Body of pancreas (tissue), 4 donors: ENCODE results near the gene DOP1B. TPM values are rescaled to one million over a fixed set of nuclear protein-coding genes. Genes with fewer than 3 reads are reported as not detected.
A peak's percentile ranks its signal among the peaks of the same experiment; 100 is the strongest.

Source experiments
- ATAC-seq: fragments of 150-250 bp; one replicate; pipeline ENCODE4 v1.9.1; 2016
- DNase-seq, 4 donors: peaks; one replicate each; pipeline ENCODE4 v3.0.0-alpha.2; 2019
- H3K27ac ChIP-seq, 4 donors: fragments of 200-600 bp; sonication (generic); 1 replicate in 3 of 4; 2 replicates in 1 of 4; pipeline versions ENCODE4 v1.5.1 to v1.6.1; 2016 to 2019; ENCODE audit warnings: mild to moderate bottlenecking in 1 of 4, mixed read lengths in 1 of 4, moderate library complexity in 1 of 4
- H3K27me3 ChIP-seq, 2 donors: fragments of 200-600 bp; sonication (generic); one replicate each; pipeline ENCODE4 v1.6.0; 2016; ENCODE audit warnings: mild to moderate bottlenecking in 1 of 2
- H3K36me3 ChIP-seq, 2 donors: fragments of 200-600 bp; sonication (generic); replicated peaks in 1 of 2; 2 replicates each; pipeline ENCODE4 v1.5.1; 2016; ENCODE audit warnings: low read depth in 2 of 2; ENCODE audit not compliant: insufficient read depth in 1 of 2
- H3K4me1 ChIP-seq: fragments of 200-600 bp; sonication (generic); one replicate; pipeline ENCODE4 v1.6.0; 2016
- H3K4me3 ChIP-seq, 2 donors: fragments of 200-600 bp; sonication (generic); 1 replicate in 1 of 2; 2 replicates in 1 of 2; pipeline ENCODE4 v1.5.1; 2016 to 2019
- H3K9me3 ChIP-seq, 3 donors: fragments of 200-600 bp; sonication (generic); 1 replicate in 2 of 3; 2 replicates in 1 of 3; pipeline ENCODE4 v1.5.1; 2016
- POLR2A ChIP-seq, 3 donors: fragments of 450-650 bp; IDR thresholded peaks; one replicate each; pipeline ENCODE4 v1.6.1; 2016; ENCODE audit warnings: antibody characterized with exemption in 3 of 3, mild to moderate bottlenecking in 2 of 3
- WGBS, 2 donors: methylation state at CpG; one replicate each; pipeline ENCODE4 v1.1.5; 2017; 5-methylcytosine and 5-hydroxymethylcytosine counted together
- intact Hi-C: fragments of 100-400 bp; cut with DNase I; formaldehyde crosslinking; loops from one replicate; pipeline ENCODE4 v1.15.1; 2023
- total RNA-seq, 2 donors: library from RNA; depleted of rRNA; stranded (reverse); fragments of >200 nt; gene quantifications; one replicate each; pipeline ENCODE4 v1.1.0, GENCODE V29; 2016
- TF ChIP-seq, protein P1 (sequence below), 7 experiments: fragments of 450-650 bp in 4 of 7; fragments of 200-600 bp in 3 of 7; sonication (generic) in 3 of 7; IDR thresholded peaks; one replicate each; pipeline ENCODE4 v1.5.1; 2016 to 2019; ENCODE audit warnings: antibody characterized with exemption in 7 of 7

Gene DOP1B
- total RNA-seq, 2 donors from 2014 or later = 4.6 to 15.3 TPM

DNA sequence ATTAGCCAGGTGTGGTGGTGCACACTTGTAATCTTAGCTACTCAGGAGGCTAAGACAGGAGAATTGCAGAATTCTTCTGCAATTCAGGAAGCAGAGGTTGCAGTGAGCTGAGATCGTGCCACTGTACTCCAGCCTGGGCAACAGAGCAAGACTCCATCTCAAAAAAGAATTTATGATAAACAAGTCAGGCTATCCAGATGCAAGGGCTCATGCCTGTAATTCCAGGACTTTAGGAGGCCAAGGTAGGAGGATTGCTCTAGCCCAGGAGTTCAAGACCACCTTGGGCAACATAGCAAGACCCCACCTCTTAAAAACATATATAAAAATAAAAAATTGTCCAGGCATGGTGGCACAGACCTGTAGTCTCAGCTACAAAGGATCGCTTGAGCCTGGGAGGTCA lies 32.2 kb upstream of the DOP1B start:
- no peaks in the 10 kb centered on the region for H3K36me3 ChIP-seq
- H3K27ac ChIP-seq = no peak overlapping the region
- no peaks in the 10 kb centered on the region for H3K4me1 ChIP-seq
- intact Hi-C loops = no loop called here
- WGBS, 2 donors = 91 to 98% methylated on average over 2 of the region's 2 CpGs
- no peak overlapping the region for H3K4me3 ChIP-seq
- H3K9me3 ChIP-seq = no peaks in the 10 kb centered on the region
- ATAC-seq = no peak
- no peak for TF ChIP-seq POLR2A (IDR thresholded peaks at IDR 0.05)
- TF ChIP-seq, protein P1, sequence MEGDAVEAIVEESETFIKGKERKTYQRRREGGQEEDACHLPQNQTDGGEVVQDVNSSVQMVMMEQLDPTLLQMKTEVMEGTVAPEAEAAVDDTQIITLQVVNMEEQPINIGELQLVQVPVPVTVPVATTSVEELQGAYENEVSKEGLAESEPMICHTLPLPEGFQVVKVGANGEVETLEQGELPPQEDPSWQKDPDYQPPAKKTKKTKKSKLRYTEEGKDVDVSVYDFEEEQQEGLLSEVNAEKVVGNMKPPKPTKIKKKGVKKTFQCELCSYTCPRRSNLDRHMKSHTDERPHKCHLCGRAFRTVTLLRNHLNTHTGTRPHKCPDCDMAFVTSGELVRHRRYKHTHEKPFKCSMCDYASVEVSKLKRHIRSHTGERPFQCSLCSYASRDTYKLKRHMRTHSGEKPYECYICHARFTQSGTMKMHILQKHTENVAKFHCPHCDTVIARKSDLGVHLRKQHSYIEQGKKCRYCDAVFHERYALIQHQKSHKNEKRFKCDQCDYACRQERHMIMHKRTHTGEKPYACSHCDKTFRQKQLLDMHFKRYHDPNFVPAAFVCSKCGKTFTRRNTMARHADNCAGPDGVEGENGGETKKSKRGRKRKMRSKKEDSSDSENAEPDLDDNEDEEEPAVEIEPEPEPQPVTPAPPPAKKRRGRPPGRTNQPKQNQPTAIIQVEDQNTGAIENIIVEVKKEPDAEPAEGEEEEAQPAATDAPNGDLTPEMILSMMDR (IDR thresholded peaks at IDR 0.05) = no peak
- DNase-seq = no peak
- no peaks in the 10 kb centered on the region for H3K27me3 ChIP-seq

DNA sequence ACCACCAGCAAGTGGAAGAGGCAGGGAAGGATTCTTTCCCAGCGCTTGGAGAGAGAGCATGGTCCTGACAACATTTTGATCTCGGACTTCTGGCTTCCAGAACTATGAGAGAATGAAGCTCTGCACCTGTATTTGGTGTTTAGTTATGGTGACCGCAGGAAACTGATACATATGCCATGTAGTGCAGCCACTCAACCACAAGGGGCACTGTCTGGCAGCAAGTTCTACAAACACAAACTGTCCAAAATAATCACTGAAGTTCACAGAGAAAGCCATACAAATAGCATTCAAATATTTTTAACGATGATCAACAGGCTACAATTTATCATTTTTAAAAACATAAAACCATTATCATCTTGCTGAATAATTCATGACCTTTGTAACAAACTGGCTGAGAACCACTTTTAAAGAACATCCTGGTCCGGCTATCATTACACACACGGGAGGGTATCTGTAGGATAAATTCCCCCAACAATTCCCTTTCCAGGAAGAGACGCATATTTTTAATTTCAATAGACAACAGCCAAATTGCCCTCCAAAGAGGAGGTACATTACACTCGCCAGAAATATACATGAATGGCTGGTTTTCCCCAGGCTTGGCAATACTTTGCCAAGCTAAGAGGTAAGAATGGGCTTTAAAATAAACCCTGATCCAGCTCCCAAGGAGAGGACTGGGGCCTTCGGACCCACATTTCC lies 31.0 kb upstream of the DOP1B start:
- H3K36me3 ChIP-seq = no peaks in the 10 kb centered on the region
- intact Hi-C loops = no loop called here
- no peaks in the 10 kb centered on the region for H3K4me1 ChIP-seq
- no peaks in the 10 kb centered on the region for H3K27me3 ChIP-seq
- TF ChIP-seq, protein P1 (IDR thresholded peaks at IDR 0.05) = peak; percentile 73 to 89 (median 75)
- no peak for TF ChIP-seq POLR2A (IDR thresholded peaks at IDR 0.05)
- no peaks in the 10 kb centered on the region for H3K9me3 ChIP-seq
- peak; percentile 61 to 75 (median 62) for DNase-seq
- no peak overlapping the region for H3K4me3 ChIP-seq
- no peak overlapping the region for H3K27ac ChIP-seq
- 26 to 28% methylated on average over 9 of the region's 9 CpGs for WGBS, 2 donors
- peak; percentile 66 for ATAC-seq

DNA sequence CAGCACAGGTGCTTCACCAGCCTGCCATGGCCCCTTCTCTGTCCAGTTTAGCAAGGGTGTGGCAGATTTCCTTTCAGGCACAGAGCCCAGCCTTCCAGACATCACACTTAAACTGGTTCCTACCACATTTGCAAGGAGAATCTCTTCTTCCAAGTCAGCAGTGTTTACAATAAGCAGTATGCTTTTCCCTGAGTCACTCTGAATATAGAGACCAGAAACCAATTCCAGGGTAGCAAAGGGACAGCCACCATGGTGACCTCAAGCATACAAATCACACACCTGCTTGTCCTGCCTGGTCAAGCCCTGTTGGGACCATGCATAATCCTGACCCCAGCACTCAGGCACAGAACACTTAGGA lies 30.4 kb upstream of the DOP1B start:
- H3K36me3 ChIP-seq = no peaks in the 10 kb centered on the region
- intact Hi-C loops = no loop called here
- no peak overlapping the region for H3K4me3 ChIP-seq
- H3K4me1 ChIP-seq = no peaks in the 10 kb centered on the region
- DNase-seq (no peak), ATAC-seq (no peak)
- TF ChIP-seq, protein P1 (IDR thresholded peaks at IDR 0.05) = no peak
- TF ChIP-seq POLR2A (IDR thresholded peaks at IDR 0.05) = no peak
- no peaks in the 10 kb centered on the region for H3K9me3 ChIP-seq
- no peak overlapping the region for H3K27ac ChIP-seq
- no peaks in the 10 kb centered on the region for H3K27me3 ChIP-seq

DNA sequence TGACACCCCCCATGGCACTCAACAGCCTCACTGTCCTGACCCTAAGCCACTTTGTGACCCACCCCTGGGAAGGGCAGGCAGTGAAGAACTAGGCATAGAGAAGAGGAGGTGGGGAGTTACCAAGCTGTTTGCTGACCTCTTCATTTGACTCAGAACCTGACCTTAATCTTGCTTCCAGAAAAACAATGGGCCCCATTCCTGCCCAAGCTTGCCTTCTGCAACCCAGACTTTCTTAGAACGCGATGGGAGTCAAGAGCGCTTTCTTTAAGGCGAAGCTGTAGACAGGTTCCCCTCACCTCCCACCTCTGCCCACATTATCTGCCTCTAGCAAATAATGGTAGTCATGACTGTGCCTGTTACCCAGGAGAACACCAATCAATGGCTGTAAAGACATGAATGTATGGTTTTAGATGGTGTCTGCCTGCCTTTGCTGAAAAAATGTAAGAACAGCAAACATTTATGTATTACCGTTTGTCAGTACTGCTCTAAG lies 30.0 kb upstream of the DOP1B start:
- DNase-seq (no peak), ATAC-seq (no peak)
- no peaks in the 10 kb centered on the region for H3K27me3 ChIP-seq
- no peaks in the 10 kb centered on the region for H3K4me1 ChIP-seq
- H3K36me3 ChIP-seq = no peaks in the 10 kb centered on the region
- no peaks in the 10 kb centered on the region for H3K9me3 ChIP-seq
- WGBS, 2 donors = 88 to 89% methylated on average over 5 of the region's 5 CpGs
- intact Hi-C loops = no loop called here
- TF ChIP-seq POLR2A (IDR thresholded peaks at IDR 0.05) = no peak
- TF ChIP-seq, protein P1 (IDR thresholded peaks at IDR 0.05) = no peak
- H3K4me3 ChIP-seq = no peak overlapping the region
- no peak overlapping the region for H3K27ac ChIP-seq
